ENCODE results near the gene C2.

DNA sequence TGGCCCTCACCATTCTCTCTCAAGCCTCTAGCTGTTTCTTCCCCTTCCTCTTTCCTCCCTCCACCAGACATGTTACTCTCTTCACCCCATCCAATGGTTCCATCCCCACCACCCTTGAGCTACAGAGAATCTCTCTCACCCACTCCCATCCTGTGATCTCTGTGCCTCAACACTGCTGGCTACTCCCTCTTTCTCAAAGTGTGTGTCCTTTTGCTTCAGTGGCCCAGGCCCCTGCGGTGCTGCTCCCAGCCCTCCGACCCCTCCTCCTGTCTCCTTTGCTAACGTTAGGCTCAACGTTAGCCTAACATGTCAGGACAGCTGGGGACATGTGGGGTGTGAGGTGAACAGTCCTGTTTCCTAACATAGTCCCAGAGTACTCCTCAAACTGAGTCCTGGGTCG, 25.4 kb downstream of the C2 start:
- no peak for TF ChIP-seq YY1 (IDR thresholded peaks at IDR 0.05; ENCODE audit: insufficient read depth, insufficient read length)
- no peak for TF ChIP-seq ZNF274 (IDR thresholded peaks at IDR 0.05; ENCODE audit: low read depth, low read length)
